GM21423 (cell line): ENCODE measurements around the gene HIRIP3.

Experiments
- ATAC-seq: cut with Tn5 transposase; IDR thresholded peaks from one replicate; pipeline ENCODE4 v1.9.1; 2021; ENCODE audit warnings: mild to moderate bottlenecking, moderate library complexity; ENCODE audit not compliant: unreplicated experiment

Gene HIRIP3

GRCh38 chr16:29984137-29984763, 11.2 kb downstream of the HIRIP3 start:
- ATAC-seq, result no peak

- no peak for ATAC-seq
These were observed 11.8 kb downstream of the HIRIP3 start for GRCh38 chr16:29983420-29984136.

- ATAC-seq, result no peak
These were observed 12.6 kb downstream of the HIRIP3 start for GRCh38 chr16:29982560-29983419.

GRCh38 chr16:29978564-29979270, 16.7 kb downstream of the HIRIP3 start:
- ATAC-seq, result no peak

GRCh38 chr16:29978081-29978480, 17.3 kb downstream of the HIRIP3 start:
- no peak for ATAC-seq

GRCh38 chr16:29977063-29977825, 18.2 kb downstream of the HIRIP3 start:
- no peak for ATAC-seq

GRCh38 chr16:29975811-29976511, 19.5 kb downstream of the HIRIP3 start:
- ATAC-seq, result no peak

GRCh38 chr16:29975134-29975538, 20.3 kb downstream of the HIRIP3 start:
- no peak for ATAC-seq

- no peak for ATAC-seq
These were observed 20.9 kb downstream of the HIRIP3 start for GRCh38 chr16:29974291-29975133.

- ATAC-seq, result peak; percentile 93
These were observed 21.8 kb downstream of the HIRIP3 start, which contains the start of gene TAOK2 for GRCh38 chr16:29973384-29974246. Gene TAOK2 (plus strand): TSS chr16:29973868. CDS start chr16:29977773, 3,905 bp downstream.

- no peak for ATAC-seq
These were observed 22.4 kb downstream of the HIRIP3 start for GRCh38 chr16:29972992-29973383.

GRCh38 chr16:29972500-29972899, 22.9 kb downstream of the HIRIP3 start:
- no peak for ATAC-seq

GRCh38 chr16:29971304-29971703, 24.1 kb downstream of the HIRIP3 start:
- ATAC-seq, result no peak

GRCh38 chr16:29968205-29968604, 27.2 kb downstream of the HIRIP3 start:
- ATAC-seq, result no peak

GRCh38 chr16:29963021-29963743, 32.2 kb downstream of the HIRIP3 start:
- no peak for ATAC-seq

GRCh38 chr16:29962344-29962994, 32.9 kb downstream of the HIRIP3 start:
- no peak for ATAC-seq
